Fibroblast of gingiva (primary cell): Measurements from ENCODE around the gene MCRIP2.
"Not testable (repeated sequence)": the region's sequence is repeated elsewhere in the genome, so short reads cannot be mapped to it uniquely, and the experiment has no call there.

Experiments
- DNase-seq: peaks from one replicate; pipeline ENCODE4 v3.0.0-alpha.2; 2011; ENCODE audit warnings: low read depth

Gene MCRIP2

GRCh38 chr16:641326-642188 is at the start of gene MCRIP2:
TSS of gene MCRIP2 (plus strand) at chr16:641828. CDS start at chr16:641992, 164 bp downstream.
- DNase-seq = peak; percentile 74

GRCh38 chr16:591892-592517 is 49.6 kb upstream of the MCRIP2 start:
- DNase-seq = no peak

GRCh38 chr16:592518-593306 is 48.9 kb upstream of the MCRIP2 start:
- DNase-seq = peak; percentile 53

GRCh38 chr16:593406-593805 is 48.2 kb upstream of the MCRIP2 start:
- DNase-seq = no peak

- DNase-seq = no peak
Observed at GRCh38 chr16:593807-594206, 47.8 kb upstream of the MCRIP2 start.

- DNase-seq = no peak
Observed at GRCh38 chr16:595094-595528, 46.5 kb upstream of the MCRIP2 start.

- DNase-seq = no peak
Observed at GRCh38 chr16:595942-596735, 45.5 kb upstream of the MCRIP2 start.

- DNase-seq = no peak
Observed at GRCh38 chr16:596736-597060, 44.9 kb upstream of the MCRIP2 start.

- DNase-seq = not testable (repeated sequence)
Observed at GRCh38 chr16:597655-598054, 44.0 kb upstream of the MCRIP2 start.

- DNase-seq = no peak
Observed at GRCh38 chr16:598823-599739, 42.5 kb upstream of the MCRIP2 start.

- no peak for DNase-seq
Observed at GRCh38 chr16:600781-601180, 40.8 kb upstream of the MCRIP2 start.

- no peak for DNase-seq
Observed at GRCh38 chr16:603933-604332, 37.7 kb upstream of the MCRIP2 start.

GRCh38 chr16:606656-607307 is 34.8 kb upstream of the MCRIP2 start:
- DNase-seq = no peak

GRCh38 chr16:608019-608418 is 33.6 kb upstream of the MCRIP2 start:
- DNase-seq = no peak

- DNase-seq = no peak
Observed at GRCh38 chr16:609316-609715, 32.3 kb upstream of the MCRIP2 start.

GRCh38 chr16:609984-610383 is 31.6 kb upstream of the MCRIP2 start:
- DNase-seq = no peak

- no peak for DNase-seq
Observed at GRCh38 chr16:610513-611381, 30.9 kb upstream of the MCRIP2 start.

GRCh38 chr16:615122-615521 is 26.5 kb upstream of the MCRIP2 start:
- DNase-seq = no peak
